ENCODE data around the gene HPRT1. TPM values are rescaled to one million over a fixed set of nuclear protein-coding genes. Genes with fewer than 3 reads are reported as not detected.

The HPRT1 gene
- total RNA-seq = 24.6 and 30.9 TPM in 2 replicates

GRCh38 chrX:134460005-134460861 lies at the start of gene HPRT1:
TSS of gene HPRT1 (plus strand) at chrX:134460165. CDS start at chrX:134460312, 147 bp downstream.

Other genes starting within 250 kb of the HPRT1 start
- gene CCDC160, start 223.0 kb upstream of the HPRT1 start, total RNA-seq = 0.18 and 0.30 TPM in 2 replicates
- 28.8 and 42.0 TPM in 2 replicates for gene PHF6, start 86.9 kb upstream of the HPRT1 start, total RNA-seq
- 1.2 and 2.1 TPM in 2 replicates for gene PLAC1, start 198.3 kb downstream of the HPRT1 start, total RNA-seq

All from smooth muscle cell of the umbilical artery (primary cell).